Neural cell (in vitro differentiated cells): ENCODE results near the gene SMG9. TPM values are rescaled to one million over a fixed set of nuclear protein-coding genes. Genes with fewer than 3 reads are reported as not detected.

Source experiments
- H2AFZ ChIP-seq: fragments of 200-600, 300-800 bp; sonication (generic), shearing (Covaris generic); 2 replicates; pipeline ENCODE4 v1.6.0; 2014; ENCODE audit warnings: low read depth, mild to moderate bottlenecking, antibody characterized with exemption, low read length, moderate library complexity
- H3F3A ChIP-seq: fragments of 200-600 bp; shearing (Covaris generic); 2 replicates; pipeline ENCODE4 v1.6.1; 2016; ENCODE audit warnings: mild to moderate bottlenecking, moderate library complexity, mixed read lengths, antibody characterized with exemption, low read length; ENCODE audit not compliant: insufficient read depth, poor library complexity, severe bottlenecking
- H3K27ac ChIP-seq: fragments of 200-600, 300-800 bp; sonication (generic), shearing (Covaris generic); 2 replicates; pipeline ENCODE4 v1.5.1; 2014; ENCODE audit warnings: mild to moderate bottlenecking, low read length, moderate library complexity
- H3K27me3 ChIP-seq: fragments of 300-800, 200-600 bp; sonication (generic), shearing (Covaris generic); 2 replicates; pipeline ENCODE4 v1.6.0; 2014; ENCODE audit warnings: mild to moderate bottlenecking, low read depth, low read length, moderate library complexity; ENCODE audit not compliant: insufficient read depth
- H3K36me3 ChIP-seq: fragments of 300-800, 200-600 bp; sonication (generic), shearing (Covaris generic); 2 replicates; pipeline ENCODE4 v1.5.1; 2014; ENCODE audit warnings: mild to moderate bottlenecking, antibody characterized with exemption, low read length, moderate library complexity; ENCODE audit not compliant: insufficient read depth
- H3K4me2 ChIP-seq: fragments of 300-800, 200-600 bp; sonication (generic), shearing (Covaris generic); 2 replicates; pipeline ENCODE4 v1.6.0; 2014; ENCODE audit warnings: mild to moderate bottlenecking, low read length
- H3K4me3 ChIP-seq: fragments of 300-800, 200-600 bp; sonication (generic), shearing (Covaris generic); 2 replicates; pipeline ENCODE4 v1.5.1; 2014; ENCODE audit warnings: mild to moderate bottlenecking, low read length, moderate library complexity
- H3K79me2 ChIP-seq: fragments of 200-600 bp; shearing (Covaris generic); replicated peaks from 2 replicates; pipeline ENCODE4 v1.6.0; 2014; ENCODE audit warnings: mild to moderate bottlenecking, low read length, moderate library complexity; ENCODE audit not compliant: insufficient read depth
- H3K9ac ChIP-seq: fragments of 300-800, 200-600 bp; sonication (generic), shearing (Covaris generic); 2 replicates; pipeline ENCODE4 v1.6.1; 2016; ENCODE audit warnings: mild to moderate bottlenecking, low read length, mixed read lengths
- H3K9me2 ChIP-seq: fragments of 200-600 bp; shearing (Covaris generic); 2 replicates; pipeline ENCODE4 v1.6.1; 2016; ENCODE audit warnings: mild to moderate bottlenecking, low read length, mixed read lengths; ENCODE audit not compliant: insufficient read depth
- H3K9me3 ChIP-seq: fragments of 200-600, 300-800 bp; sonication (generic), shearing (Covaris generic); 2 replicates; pipeline ENCODE4 v1.6.1; 2016; ENCODE audit warnings: mild to moderate bottlenecking, mixed run types, low read length, moderate library complexity, mixed read lengths
- H4K20me1 ChIP-seq: fragments of 200-600 bp; shearing (Covaris generic); 2 replicates; pipeline ENCODE4 v1.6.1; 2016; ENCODE audit warnings: mild to moderate bottlenecking, mixed run types; ENCODE audit not compliant: insufficient read depth
- EP300 ChIP-seq: fragments of 450-650 bp; conservative IDR thresholded peaks from 2 replicates; pipeline ENCODE4 v1.6.1; 2014; ENCODE audit warnings: antibody characterized with exemption, mild to moderate bottlenecking, moderate library complexity; ENCODE audit not compliant: poor library complexity, severe bottlenecking
- EZH2 ChIP-seq: fragments of 200-600, 300-800 bp; shearing (Covaris generic), sonication (generic); IDR thresholded peaks from 2 replicates; pipeline ENCODE4 v1.6.1; 2014; ENCODE audit warnings: antibody characterized with exemption, low read length, borderline replicate concordance, mild to moderate bottlenecking; ENCODE audit not compliant: insufficient read depth, poor library complexity, severe bottlenecking
- MXI1 ChIP-seq: fragments of 450-650 bp; conservative IDR thresholded peaks from 2 replicates; pipeline ENCODE4 v1.6.1; 2014; ENCODE audit warnings: antibody characterized with exemption, mild to moderate bottlenecking; ENCODE audit not compliant: poor library complexity, severe bottlenecking
- POLR2AphosphoS5 ChIP-seq: IDR thresholded peaks from 2 replicates; pipeline ENCODE4 v1.6.1; 2012
- RAD21 ChIP-seq: fragments of 450-650 bp; conservative IDR thresholded peaks from 2 replicates; pipeline ENCODE4 v1.6.1; 2014; ENCODE audit warnings: antibody characterized with exemption, mild to moderate bottlenecking, moderate library complexity
- SMC3 ChIP-seq: fragments of 450-650 bp; conservative IDR thresholded peaks from 2 replicates; pipeline ENCODE4 v1.6.1; 2014; ENCODE audit warnings: antibody characterized with exemption, mild to moderate bottlenecking, moderate library complexity; ENCODE audit not compliant: poor library complexity
- TAF1 ChIP-seq: IDR thresholded peaks from 2 replicates; pipeline ENCODE4 v1.6.1; 2012; ENCODE audit warnings: low read depth
- polyA plus RNA-seq: library from polyadenylated mRNA; depleted of rRNA; stranded (reverse); fragments of >200 nt; gene quantifications from 2 replicates; pipeline ENCODE4 v1.2.3, GENCODE V29; 2014
- TF ChIP-seq, protein P1 (sequence below): fragments of 450-650 bp; IDR thresholded peaks from 2 replicates; pipeline ENCODE4 v1.5.1; 2014; ENCODE audit warnings: antibody characterized with exemption, mild to moderate bottlenecking, moderate library complexity; ENCODE audit not compliant: poor library complexity, severe bottlenecking
- TF ChIP-seq, protein P2 (sequence below): IDR thresholded peaks from 2 replicates; pipeline ENCODE4 v1.6.1; 2012; ENCODE audit warnings: borderline replicate concordance

The SMG9 gene
- polyA plus RNA-seq, 1 donor from 2014 or later, result 33.0 TPM

DNA sequence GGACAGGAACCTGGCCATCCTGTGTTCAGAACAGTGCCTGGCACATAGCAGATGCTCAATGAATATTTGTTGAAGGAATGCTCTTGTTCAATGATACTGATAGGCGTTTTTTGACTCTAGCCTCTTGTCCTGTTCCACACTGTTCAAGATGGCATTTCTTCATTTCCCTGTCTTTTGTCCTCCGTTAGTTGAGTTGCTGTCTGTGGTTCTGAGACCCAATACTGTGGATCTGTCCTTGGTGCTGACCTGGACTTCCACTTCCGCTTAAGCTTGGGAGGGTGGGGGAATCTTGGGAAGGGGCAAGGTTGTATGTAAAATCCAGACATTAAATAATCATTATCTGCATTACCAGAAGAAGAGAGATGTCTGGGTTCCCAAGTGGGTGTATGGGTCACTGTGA lies 34.3 kb upstream of the SMG9 start:
- Histone ChIP-seq H3K9ac (no peak overlapping the region), H3K4me3 (no peak overlapping the region), H3K4me2 (no peak overlapping the region), H3K27ac (no peak overlapping the region), H4K20me1 (no peaks in the 10 kb centered on the region), H3K27me3 (peaks cover 6% of the 10 kb centered on the region), H3F3A (no peaks in the 10 kb centered on the region), H2AFZ (no peak overlapping the region), H3K9me3 (no peaks in the 10 kb centered on the region), H3K36me3 (no peaks in the 10 kb centered on the region), H3K9me2 (no peaks in the 10 kb centered on the region), H3K79me2 (no peaks in the 10 kb centered on the region)
- TF ChIP-seq TAF1 (no peak), EZH2 (no peak), EP300 (no peak), POLR2AphosphoS5 (no peak), RAD21 (no peak), MXI1 (no peak), SMC3 (no peak)
- TF ChIP-seq, protein P1, sequence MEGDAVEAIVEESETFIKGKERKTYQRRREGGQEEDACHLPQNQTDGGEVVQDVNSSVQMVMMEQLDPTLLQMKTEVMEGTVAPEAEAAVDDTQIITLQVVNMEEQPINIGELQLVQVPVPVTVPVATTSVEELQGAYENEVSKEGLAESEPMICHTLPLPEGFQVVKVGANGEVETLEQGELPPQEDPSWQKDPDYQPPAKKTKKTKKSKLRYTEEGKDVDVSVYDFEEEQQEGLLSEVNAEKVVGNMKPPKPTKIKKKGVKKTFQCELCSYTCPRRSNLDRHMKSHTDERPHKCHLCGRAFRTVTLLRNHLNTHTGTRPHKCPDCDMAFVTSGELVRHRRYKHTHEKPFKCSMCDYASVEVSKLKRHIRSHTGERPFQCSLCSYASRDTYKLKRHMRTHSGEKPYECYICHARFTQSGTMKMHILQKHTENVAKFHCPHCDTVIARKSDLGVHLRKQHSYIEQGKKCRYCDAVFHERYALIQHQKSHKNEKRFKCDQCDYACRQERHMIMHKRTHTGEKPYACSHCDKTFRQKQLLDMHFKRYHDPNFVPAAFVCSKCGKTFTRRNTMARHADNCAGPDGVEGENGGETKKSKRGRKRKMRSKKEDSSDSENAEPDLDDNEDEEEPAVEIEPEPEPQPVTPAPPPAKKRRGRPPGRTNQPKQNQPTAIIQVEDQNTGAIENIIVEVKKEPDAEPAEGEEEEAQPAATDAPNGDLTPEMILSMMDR, result no peak
- TF ChIP-seq, protein P2, sequence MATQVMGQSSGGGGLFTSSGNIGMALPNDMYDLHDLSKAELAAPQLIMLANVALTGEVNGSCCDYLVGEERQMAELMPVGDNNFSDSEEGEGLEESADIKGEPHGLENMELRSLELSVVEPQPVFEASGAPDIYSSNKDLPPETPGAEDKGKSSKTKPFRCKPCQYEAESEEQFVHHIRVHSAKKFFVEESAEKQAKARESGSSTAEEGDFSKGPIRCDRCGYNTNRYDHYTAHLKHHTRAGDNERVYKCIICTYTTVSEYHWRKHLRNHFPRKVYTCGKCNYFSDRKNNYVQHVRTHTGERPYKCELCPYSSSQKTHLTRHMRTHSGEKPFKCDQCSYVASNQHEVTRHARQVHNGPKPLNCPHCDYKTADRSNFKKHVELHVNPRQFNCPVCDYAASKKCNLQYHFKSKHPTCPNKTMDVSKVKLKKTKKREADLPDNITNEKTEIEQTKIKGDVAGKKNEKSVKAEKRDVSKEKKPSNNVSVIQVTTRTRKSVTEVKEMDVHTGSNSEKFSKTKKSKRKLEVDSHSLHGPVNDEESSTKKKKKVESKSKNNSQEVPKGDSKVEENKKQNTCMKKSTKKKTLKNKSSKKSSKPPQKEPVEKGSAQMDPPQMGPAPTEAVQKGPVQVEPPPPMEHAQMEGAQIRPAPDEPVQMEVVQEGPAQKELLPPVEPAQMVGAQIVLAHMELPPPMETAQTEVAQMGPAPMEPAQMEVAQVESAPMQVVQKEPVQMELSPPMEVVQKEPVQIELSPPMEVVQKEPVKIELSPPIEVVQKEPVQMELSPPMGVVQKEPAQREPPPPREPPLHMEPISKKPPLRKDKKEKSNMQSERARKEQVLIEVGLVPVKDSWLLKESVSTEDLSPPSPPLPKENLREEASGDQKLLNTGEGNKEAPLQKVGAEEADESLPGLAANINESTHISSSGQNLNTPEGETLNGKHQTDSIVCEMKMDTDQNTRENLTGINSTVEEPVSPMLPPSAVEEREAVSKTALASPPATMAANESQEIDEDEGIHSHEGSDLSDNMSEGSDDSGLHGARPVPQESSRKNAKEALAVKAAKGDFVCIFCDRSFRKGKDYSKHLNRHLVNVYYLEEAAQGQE, result no peak

DNA sequence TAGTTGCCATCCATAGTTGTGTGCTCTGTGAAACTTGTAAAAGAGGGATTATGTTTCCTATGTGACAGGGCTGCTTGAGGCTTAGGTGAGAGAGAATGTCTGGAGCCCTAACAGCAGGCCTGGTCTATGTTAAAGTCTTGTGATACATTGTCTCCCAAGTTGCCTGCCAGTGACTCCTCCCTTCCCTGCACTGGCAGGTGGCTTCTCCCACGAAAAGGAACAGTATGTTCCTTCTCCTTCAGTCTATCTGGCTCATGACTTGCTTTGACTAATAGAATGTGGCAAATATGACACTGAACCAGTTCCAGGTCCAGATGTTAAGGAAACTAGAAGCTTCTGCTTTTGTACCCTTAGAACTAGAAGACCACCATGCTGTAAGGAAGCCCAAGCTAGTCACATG lies 31.9 kb upstream of the SMG9 start:
- no peaks in the 10 kb centered on the region for H3K36me3 ChIP-seq
- no peak for TF ChIP-seq POLR2AphosphoS5
- TF ChIP-seq EP300, result no peak
- no peak for TF ChIP-seq SMC3
- TF ChIP-seq, protein P2, result no peak
- no peak for TF ChIP-seq TAF1
- no peak for TF ChIP-seq MXI1
- TF ChIP-seq EZH2, result no peak
- TF ChIP-seq, protein P1, result no peak
- TF ChIP-seq RAD21, result no peak
- no peak overlapping the region for H3K4me2 ChIP-seq

More for the DNA sequence above, 31.9 kb upstream of the SMG9 start:
- Histone ChIP-seq H3K9me3 (no peaks in the 10 kb centered on the region), H4K20me1 (no peaks in the 10 kb centered on the region), H3K79me2 (no peaks in the 10 kb centered on the region), H3K9me2 (no peaks in the 10 kb centered on the region), H3K9ac (no peak overlapping the region), H3F3A (no peaks in the 10 kb centered on the region), H3K27me3 (peaks cover 6% of the 10 kb centered on the region), H3K4me3 (no peak overlapping the region), H2AFZ (no peak overlapping the region), H3K27ac (no peak overlapping the region)
